Esophagus (tissue), 2 donors: ENCODE measurements around the gene TMEM42. TPM values are rescaled to one million over a fixed set of nuclear protein-coding genes. Genes with fewer than 3 reads are reported as not detected.

Experiments
- polyA plus RNA-seq, 2 donors: library from polyadenylated mRNA; stranded (reverse); fragments of 200-250 nt; gene quantifications; one replicate each; pipeline ENCODE4 v1.2.3, GENCODE V29; 2013
- donor health status: healthy with polysubstance abuse.
- donor health status: Bipolar disorder and iron deficiency.

TMEM42 gene
- polyA plus RNA-seq, 2 donors: 8.3 to 10.9 TPM

Other genes with a start within 250 kb of the TMEM42 start
- 1 to 10 TPM; 4.1 to 5.3 TPM for gene ZNF197, start 236.9 kb upstream of the TMEM42 start, polyA plus RNA-seq
- 1 to 10 TPM; 2.8 to 4.7 TPM for gene ZNF35, start 213.2 kb upstream of the TMEM42 start, polyA plus RNA-seq
- 1 to 10 TPM; 1.9 to 2.2 TPM for gene ZNF502, start 149.3 kb upstream of the TMEM42 start, polyA plus RNA-seq
- under 1 TPM; 0.53 to 0.89 TPM for gene ZNF501, start 132.3 kb upstream of the TMEM42 start, polyA plus RNA-seq
- 1 to 10 TPM; 6.3 to 7.0 TPM for gene KIAA1143, start 100.3 kb upstream of the TMEM42 start, polyA plus RNA-seq
- 1 to 10 TPM; 4.2 to 4.3 TPM for gene KIF15, start 100.1 kb upstream of the TMEM42 start, polyA plus RNA-seq
- not detected for gene TGM4, start 12.7 kb downstream of the TMEM42 start, polyA plus RNA-seq
- gene ZDHHC3, start 114.3 kb downstream of the TMEM42 start, polyA plus RNA-seq: 10 to 100 TPM; 26.0 to 50.1 TPM
- gene EXOSC7, start 114.3 kb downstream of the TMEM42 start, polyA plus RNA-seq: 10 to 100 TPM; 23.5 to 38.7 TPM
- gene CLEC3B, start 164.4 kb downstream of the TMEM42 start, polyA plus RNA-seq: 10 to 100 TPM in 1 of 2 donors, 1 to 10 TPM in 1; 7.5 to 12.6 TPM